PC-9 (cell line): ENCODE results near the gene TNS4. TPM values are rescaled to one million over a fixed set of nuclear protein-coding genes. Genes with fewer than 3 reads are reported as not detected.

Source experiments
- BruUV-seq: library from RNA; stranded (reverse); fragments of 400-500 nt; replicated peaks from 2 replicates; lab custom pipeline; 2021; lab: Mats Ljungman, UMichigan
- CTCF ChIA-PET: fragments of 300-600 bp; sonication (Branson Sonifier 250); formaldehyde crosslinking; loops from one replicate; lab custom pipeline; 2022; ENCODE audit warnings: antibody characterized with exemption; lab: Charles Lee
- POLR2A ChIA-PET: fragments of 300-600 bp; sonication (Branson Sonifier 250); formaldehyde crosslinking; loops from one replicate; lab custom pipeline; 2022; ENCODE audit warnings: antibody characterized with exemption; ENCODE audit not compliant: unreplicated experiment; lab: Charles Lee
- DNase-seq, 2 experiments: peaks; one replicate each; pipeline versions ENCODE4 v3.0.0 to v3.0.0-alpha.2; 2015 to 2022; ENCODE audit warnings: mixed read lengths in 1 of 2
- H2AFZ ChIP-seq: fragments of 200-600 bp; sonication (generic); 2 replicates; pipeline ENCODE4 v1.8.1; 2017; ENCODE audit warnings: antibody characterized with exemption
- H3F3A ChIP-seq: fragments of 200-600 bp; sonication (generic); 2 replicates; pipeline ENCODE4 v1.8.1; 2017; ENCODE audit warnings: antibody characterized with exemption, mild to moderate bottlenecking, low read depth; ENCODE audit not compliant: insufficient read depth
- H3K27ac ChIP-seq: fragments of 200-600 bp; sonication (generic); 2 replicates; pipeline ENCODE4 v1.6.1; 2016; ENCODE audit warnings: mixed run types
- H3K27me3 ChIP-seq: fragments of 200-600 bp; sonication (generic); 2 replicates; pipeline ENCODE4 v1.6.1; 2016; ENCODE audit warnings: low read depth, mixed run types; ENCODE audit not compliant: insufficient read depth
- H3K36me3 ChIP-seq: fragments of 200-600 bp; sonication (generic); 2 replicates; pipeline ENCODE4 v1.6.1; 2016; ENCODE audit warnings: low read depth, mixed run types
- H3K4me1 ChIP-seq: fragments of 200-600 bp; sonication (generic); replicated peaks from 2 replicates; pipeline ENCODE4 v1.6.1; 2016; ENCODE audit warnings: mixed run types; ENCODE audit not compliant: insufficient read depth
- H3K4me2 ChIP-seq: fragments of 200-600 bp; sonication (generic); 2 replicates; pipeline ENCODE4 v1.6.1; 2017; ENCODE audit warnings: mixed run types
- H3K4me3 ChIP-seq: fragments of 200-600 bp; sonication (generic); 2 replicates; pipeline ENCODE4 v1.6.1; 2016; ENCODE audit warnings: mixed run types
- H3K79me2 ChIP-seq: fragments of 200-600 bp; sonication (generic); 2 replicates; pipeline ENCODE4 v1.6.1; 2017; ENCODE audit warnings: low read depth, mixed run types
- H3K9me2 ChIP-seq: fragments of 200-600 bp; sonication (generic); 2 replicates; pipeline ENCODE4 v1.8.1; 2017; ENCODE audit warnings: mild to moderate bottlenecking; ENCODE audit not compliant: insufficient read depth
- H3K9me3 ChIP-seq: fragments of 200-600 bp; sonication (generic); 2 replicates; pipeline ENCODE4 v1.8.1; 2016; ENCODE audit warnings: low read depth; ENCODE audit not compliant: insufficient read depth
- H4K20me1 ChIP-seq: fragments of 200-600 bp; sonication (generic); 2 replicates; pipeline ENCODE4 v1.8.1; 2017; ENCODE audit not compliant: insufficient read depth
- EZH2 ChIP-seq: fragments of 200-600 bp; sonication (generic); IDR thresholded peaks from 2 replicates; pipeline ENCODE4 v1.8.0; 2017; ENCODE audit warnings: antibody characterized with exemption, low read depth
- intact Hi-C: fragments of 100-400 bp; cut with micrococcal nuclease; formaldehyde crosslinking; loops from one replicate; pipeline ENCODE4 v1.10.0; 2022; ENCODE audit not compliant: unreplicated experiment
- total RNA-seq: library from RNA; stranded (reverse); gene quantifications from 2 replicates; pipeline ENCODE4 v1.2.3, GENCODE V29; 2021
- TF ChIP-seq, protein P1 (sequence below): fragments of 200-600 bp; sonication (generic); conservative IDR thresholded peaks from 2 replicates; pipeline ENCODE4 v1.6.1; 2017; ENCODE audit warnings: mixed run types, antibody characterized with exemption, mild to moderate bottlenecking, moderate library complexity

TNS4 gene
- total RNA-seq, 1 experiment from 2014 or later: 17.4 TPM

- ChIA-PET POLR2A (no interaction called here), CTCF (no interaction called here)
- intact Hi-C loops: no loop called here
- Histone ChIP-seq H3K79me2 (no peaks in the 10 kb centered on the region), H3F3A (no peaks in the 10 kb centered on the region), H4K20me1 (no peaks in the 10 kb centered on the region), H2AFZ (no peak overlapping the region), H3K9me2 (no peaks in the 10 kb centered on the region), H3K4me1 (no peaks in the 10 kb centered on the region), H3K9me3 (no peaks in the 10 kb centered on the region), H3K27me3 (no peaks in the 10 kb centered on the region), H3K27ac (no peak overlapping the region), H3K4me2 (no peak overlapping the region), H3K36me3 (no peaks in the 10 kb centered on the region), H3K4me3 (no peak overlapping the region)
- no peak for TF ChIP-seq EZH2
- TF ChIP-seq, protein P1, sequence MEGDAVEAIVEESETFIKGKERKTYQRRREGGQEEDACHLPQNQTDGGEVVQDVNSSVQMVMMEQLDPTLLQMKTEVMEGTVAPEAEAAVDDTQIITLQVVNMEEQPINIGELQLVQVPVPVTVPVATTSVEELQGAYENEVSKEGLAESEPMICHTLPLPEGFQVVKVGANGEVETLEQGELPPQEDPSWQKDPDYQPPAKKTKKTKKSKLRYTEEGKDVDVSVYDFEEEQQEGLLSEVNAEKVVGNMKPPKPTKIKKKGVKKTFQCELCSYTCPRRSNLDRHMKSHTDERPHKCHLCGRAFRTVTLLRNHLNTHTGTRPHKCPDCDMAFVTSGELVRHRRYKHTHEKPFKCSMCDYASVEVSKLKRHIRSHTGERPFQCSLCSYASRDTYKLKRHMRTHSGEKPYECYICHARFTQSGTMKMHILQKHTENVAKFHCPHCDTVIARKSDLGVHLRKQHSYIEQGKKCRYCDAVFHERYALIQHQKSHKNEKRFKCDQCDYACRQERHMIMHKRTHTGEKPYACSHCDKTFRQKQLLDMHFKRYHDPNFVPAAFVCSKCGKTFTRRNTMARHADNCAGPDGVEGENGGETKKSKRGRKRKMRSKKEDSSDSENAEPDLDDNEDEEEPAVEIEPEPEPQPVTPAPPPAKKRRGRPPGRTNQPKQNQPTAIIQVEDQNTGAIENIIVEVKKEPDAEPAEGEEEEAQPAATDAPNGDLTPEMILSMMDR: no peak
- DNase-seq: no peak
- no TSS peak for BruUV-seq
Observed at GRCh38 chr17:40466298-40466971, 35.0 kb downstream of the TNS4 start.

GRCh38 chr17:40464392-40464855 is 37.0 kb downstream of the TNS4 start:
- no peak overlapping the region for H3K4me2 ChIP-seq
- no peaks in the 10 kb centered on the region for H3K9me3 ChIP-seq
- CTCF ChIA-PET: no interaction called here
- H4K20me1 ChIP-seq: no peaks in the 10 kb centered on the region
- no peaks in the 10 kb centered on the region for H3K4me1 ChIP-seq
- POLR2A ChIA-PET: no interaction called here
- H3F3A ChIP-seq: no peaks in the 10 kb centered on the region
- no peak overlapping the region for H3K27ac ChIP-seq
- H3K79me2 ChIP-seq: no peaks in the 10 kb centered on the region
- no peaks in the 10 kb centered on the region for H3K27me3 ChIP-seq
- H3K4me3 ChIP-seq: no peak overlapping the region
- H3K36me3 ChIP-seq: no peaks in the 10 kb centered on the region
- intact Hi-C loops: no loop called here
- no peak for DNase-seq
- H2AFZ ChIP-seq: no peak overlapping the region
- no peaks in the 10 kb centered on the region for H3K9me2 ChIP-seq
- TF ChIP-seq, protein P1: no peak
- no peak for TF ChIP-seq EZH2
- no TSS peak for BruUV-seq

DNA sequence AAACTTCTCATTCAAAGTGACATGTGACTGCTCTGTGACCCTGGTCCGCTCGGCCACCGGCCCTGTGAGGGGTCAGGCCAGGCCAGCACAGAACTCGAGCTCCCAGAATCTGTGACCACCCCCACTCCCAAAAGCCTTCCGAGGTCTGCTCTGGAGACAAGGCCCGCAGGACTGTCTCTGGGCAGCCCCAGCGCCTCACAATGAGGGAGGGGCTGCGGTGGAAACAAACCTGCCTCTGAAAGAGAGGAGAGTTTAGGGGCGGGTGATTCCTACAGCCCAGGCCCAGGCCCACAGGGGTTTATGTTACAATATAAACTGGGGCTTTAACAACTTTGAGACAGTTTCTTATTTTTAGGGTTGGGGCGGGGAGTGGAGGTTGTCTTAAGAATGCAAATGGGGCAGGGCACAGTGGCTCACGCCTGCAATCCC is 38.3 kb downstream of the TNS4 start:
- Histone ChIP-seq H3K79me2 (no peaks in the 10 kb centered on the region), H3K4me3 (no peak overlapping the region), H2AFZ (no peak overlapping the region), H3K9me2 (no peaks in the 10 kb centered on the region), H4K20me1 (no peaks in the 10 kb centered on the region), H3K36me3 (no peaks in the 10 kb centered on the region), H3F3A (no peaks in the 10 kb centered on the region), H3K27ac (no peak overlapping the region), H3K4me1 (no peaks in the 10 kb centered on the region), H3K9me3 (no peaks in the 10 kb centered on the region), H3K4me2 (no peak overlapping the region), H3K27me3 (no peaks in the 10 kb centered on the region)
- intact Hi-C loops: no loop called here
- no peak for DNase-seq
- BruUV-seq: no TSS peak
- ChIA-PET POLR2A (no interaction called here), CTCF (no interaction called here)
- no peak for TF ChIP-seq EZH2
- TF ChIP-seq, protein P1: no peak
